HG03064 (cell line): ENCODE data around the gene DUSP22.
"Not testable (repeated sequence)": the region's sequence is repeated elsewhere in the genome, so short reads cannot be mapped to it uniquely, and the experiment has no call there.

ENCODE experiments used
- ATAC-seq: cut with Tn5 transposase; IDR thresholded peaks from one replicate; pipeline ENCODE4 v1.9.1; 2021; ENCODE audit warnings: low read depth; ENCODE audit not compliant: unreplicated experiment

The DUSP22 gene

GRCh38 chr6:322940-323729 lies 30.8 kb downstream of the DUSP22 start:
- ATAC-seq: no peak

GRCh38 chr6:323730-324088 lies 31.4 kb downstream of the DUSP22 start:
- ATAC-seq: no peak

- no peak for ATAC-seq
These were observed 31.9 kb downstream of the DUSP22 start for GRCh38 chr6:324116-324728.

- no peak for ATAC-seq
These were observed 32.4 kb downstream of the DUSP22 start for GRCh38 chr6:324729-325125.

- ATAC-seq: not testable (repeated sequence)
These were observed 33.0 kb downstream of the DUSP22 start for GRCh38 chr6:325161-325860.

GRCh38 chr6:326066-326465 lies 33.8 kb downstream of the DUSP22 start:
- not testable (repeated sequence) for ATAC-seq

- no peak for ATAC-seq
These were observed 34.7 kb downstream of the DUSP22 start for GRCh38 chr6:326896-327537.

- ATAC-seq: no peak
These were observed 35.3 kb downstream of the DUSP22 start for GRCh38 chr6:327538-328116.

GRCh38 chr6:328136-328670 lies 35.9 kb downstream of the DUSP22 start:
- ATAC-seq: peak; percentile 68

- ATAC-seq: no peak
These were observed 36.6 kb downstream of the DUSP22 start for GRCh38 chr6:328924-329323.

- no peak for ATAC-seq
These were observed 37.8 kb downstream of the DUSP22 start for GRCh38 chr6:329888-330691.

- ATAC-seq: no peak
These were observed 38.7 kb downstream of the DUSP22 start for GRCh38 chr6:330948-331347.

GRCh38 chr6:331622-332521 lies 39.6 kb downstream of the DUSP22 start:
- ATAC-seq: peak; percentile 35

GRCh38 chr6:332671-333070 lies 40.4 kb downstream of the DUSP22 start:
- no peak for ATAC-seq

GRCh38 chr6:333379-334002 lies 41.2 kb downstream of the DUSP22 start:
- no peak for ATAC-seq

- ATAC-seq: no peak
These were observed 42.5 kb downstream of the DUSP22 start for GRCh38 chr6:334536-335510.

- ATAC-seq: no peak
These were observed 43.3 kb downstream of the DUSP22 start for GRCh38 chr6:335572-335971.
